ENCODE results near the gene ENO3.
"Not testable (repeated sequence)": the region's sequence is repeated elsewhere in the genome, so short reads cannot be mapped to it uniquely, and the experiment has no call there.

The ENO3 gene

DNA sequence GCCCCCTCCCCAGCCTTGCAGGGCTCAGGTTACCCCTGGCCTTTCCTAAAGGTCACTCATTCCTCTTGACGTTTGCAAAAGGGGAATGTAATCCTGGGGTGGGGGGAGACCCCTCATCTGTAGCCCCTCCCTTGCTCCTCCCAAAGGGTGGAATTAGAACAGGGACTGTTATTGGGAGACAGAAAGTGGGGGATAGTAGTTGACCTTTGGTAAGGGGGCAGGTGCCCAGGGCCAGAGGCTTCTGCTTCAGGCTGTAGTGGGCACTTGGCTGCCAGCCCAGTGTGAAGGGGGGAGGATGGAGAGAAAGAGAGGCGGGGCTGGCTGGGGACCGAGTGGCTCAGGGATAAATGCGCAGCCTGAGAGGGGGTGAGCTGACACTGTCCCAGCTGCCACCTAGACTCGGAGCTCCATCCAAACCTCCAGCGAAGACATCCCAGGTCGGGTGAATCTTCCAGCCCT is at the start of gene ENO3:
TSS of gene ENO3 (plus strand) at position 374 of the 459 bp plus-strand sequence. CDS start 711 bp downstream, outside the sequence.
- FAIRE-seq = no peak

DNA sequence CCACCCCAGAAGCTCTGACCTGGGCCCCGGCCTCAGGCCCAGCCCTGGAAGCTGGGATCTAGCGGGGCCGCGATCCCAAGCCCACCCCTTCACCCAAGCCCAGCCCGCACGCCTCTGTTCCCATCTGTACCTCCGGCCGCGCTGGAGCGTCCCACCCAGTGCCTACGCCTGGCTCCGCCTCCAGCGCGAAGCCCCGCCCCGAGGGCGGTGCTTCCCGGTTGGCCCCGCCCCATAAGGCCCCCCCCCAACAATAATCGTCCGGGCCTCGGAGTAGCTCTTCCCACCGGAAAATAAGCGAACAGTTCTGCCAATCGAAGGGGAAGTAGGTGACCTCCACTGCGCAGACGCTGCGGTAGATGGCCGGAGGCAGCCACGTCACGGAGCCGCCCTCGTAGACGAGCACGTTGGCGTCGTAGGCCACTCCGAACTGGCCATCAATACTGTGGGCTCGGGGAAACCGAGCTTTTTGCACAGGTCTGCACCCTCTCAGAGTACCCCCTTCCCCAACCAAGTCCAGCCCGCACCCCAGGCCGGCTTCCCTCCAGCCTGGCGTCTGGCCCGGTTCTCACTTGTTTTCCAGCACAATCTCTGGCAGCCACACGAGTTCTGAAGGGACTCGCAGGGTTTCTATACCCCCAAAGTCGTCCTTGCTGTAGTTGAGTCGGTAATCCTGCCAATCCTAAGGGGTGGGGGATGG is 49.1 kb upstream of the ENO3 start:
- no peak for DNase-seq (ENCODE audit: low spot score)
- FAIRE-seq = no peak

More for the DNA sequence above, at the start of gene ENO3:
- DNase-seq (ENCODE audit: low spot score) = no peak

GRCh38 chr17:4902540-4902939 is 48.4 kb upstream of the ENO3 start:
- DNase-seq (ENCODE audit: low spot score) (no peak), FAIRE-seq (no peak)

GRCh38 chr17:4903051-4903818 is 47.7 kb upstream of the ENO3 start, which contains the start of gene CHRNE:
CHRNE (minus strand) TSS chr17:4903098; CDS start chr17:4903063, 35 bp downstream.
- FAIRE-seq = no peak
- DNase-seq (ENCODE audit: low spot score) = peak; percentile 44

DNA sequence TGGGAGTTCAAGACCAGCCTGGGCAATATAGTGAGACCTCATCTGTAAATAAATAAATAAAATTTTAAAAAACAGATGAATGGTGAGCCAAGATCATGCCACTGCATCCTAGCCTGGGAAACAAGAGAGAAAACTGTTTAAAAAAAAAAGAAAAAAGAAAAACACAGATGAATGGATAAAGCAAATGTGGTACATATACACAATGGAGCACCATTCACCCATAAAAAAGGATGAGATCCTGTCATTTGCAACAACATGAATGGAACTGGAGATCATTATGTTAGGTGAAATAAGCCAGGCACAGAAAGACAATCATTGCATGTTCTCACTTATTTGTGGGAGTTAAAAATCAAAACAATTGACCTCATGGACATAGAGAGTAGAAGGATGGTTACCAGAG is 44.3 kb upstream of the ENO3 start:
- FAIRE-seq; DNase-seq (ENCODE audit: low spot score): not testable (repeated sequence)

- no peak for DNase-seq (ENCODE audit: low spot score)
- FAIRE-seq = no peak
These were observed 42.6 kb upstream of the ENO3 start for GRCh38 chr17:4908301-4908700.

GRCh38 chr17:4908711-4909496 is 42.0 kb upstream of the ENO3 start:
- DNase-seq (ENCODE audit: low spot score) (peak; percentile 44), FAIRE-seq (no peak)

DNA sequence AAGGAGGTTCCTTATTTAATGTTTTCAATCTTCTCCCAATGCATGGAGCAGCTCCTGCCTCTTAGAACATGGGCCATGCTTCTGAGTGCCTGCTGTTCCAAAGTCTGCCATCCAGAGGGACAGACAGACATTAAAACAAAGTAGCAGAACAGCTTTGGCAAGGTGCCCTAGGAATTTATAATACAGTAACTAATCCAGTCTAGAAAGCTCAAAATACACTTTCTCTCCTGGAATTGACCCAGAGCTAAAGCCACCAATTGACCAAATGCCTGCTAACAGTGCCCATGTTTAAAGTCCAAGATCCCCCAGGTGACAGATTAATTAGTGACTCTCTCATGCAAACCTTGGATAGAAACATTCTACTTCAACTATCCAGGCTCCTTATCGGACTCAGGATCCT is 36.9 kb upstream of the ENO3 start:
- DNase-seq (ENCODE audit: low spot score) (no peak), FAIRE-seq (no peak)

GRCh38 chr17:4914551-4914950 is 36.4 kb upstream of the ENO3 start:
- DNase-seq (ENCODE audit: low spot score); FAIRE-seq: not testable (repeated sequence)

- DNase-seq (ENCODE audit: low spot score) (no peak), FAIRE-seq (no peak)
These were observed 31.3 kb upstream of the ENO3 start for GRCh38 chr17:4919511-4920047.

DNA sequence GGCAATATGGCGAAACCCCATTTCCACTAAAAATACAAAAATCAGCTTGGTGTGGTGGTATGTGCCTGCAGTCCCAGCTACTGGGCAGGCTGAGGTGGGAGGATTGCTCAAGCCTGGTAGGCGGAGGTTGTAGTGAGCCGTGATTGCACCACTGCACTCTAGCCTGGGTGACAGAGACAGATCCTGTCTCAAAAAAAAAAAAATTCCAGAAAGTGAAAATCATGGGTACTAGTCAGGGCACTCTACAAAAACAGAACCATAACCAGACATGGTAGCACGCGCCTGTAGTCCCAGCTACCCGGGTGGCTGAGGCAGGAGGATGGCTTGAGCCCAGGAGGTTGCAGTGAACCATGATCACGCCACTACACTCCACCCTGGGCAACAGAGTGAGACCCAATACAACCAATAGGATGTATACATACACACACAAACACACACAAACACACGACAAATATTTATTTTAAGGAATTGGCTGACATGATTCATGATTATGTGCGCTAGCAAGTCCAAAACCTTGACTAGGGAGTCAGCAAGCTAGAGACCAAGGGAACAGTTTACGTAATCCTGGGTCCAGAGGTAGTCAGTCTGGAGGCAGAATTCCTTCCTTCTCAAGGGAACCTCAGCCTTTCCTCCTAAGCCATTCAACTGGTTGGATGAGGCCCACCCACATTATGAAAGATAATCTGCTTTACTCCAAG is 30.4 kb upstream of the ENO3 start:
- FAIRE-seq (no peak), DNase-seq (ENCODE audit: low spot score) (no peak)

DNA sequence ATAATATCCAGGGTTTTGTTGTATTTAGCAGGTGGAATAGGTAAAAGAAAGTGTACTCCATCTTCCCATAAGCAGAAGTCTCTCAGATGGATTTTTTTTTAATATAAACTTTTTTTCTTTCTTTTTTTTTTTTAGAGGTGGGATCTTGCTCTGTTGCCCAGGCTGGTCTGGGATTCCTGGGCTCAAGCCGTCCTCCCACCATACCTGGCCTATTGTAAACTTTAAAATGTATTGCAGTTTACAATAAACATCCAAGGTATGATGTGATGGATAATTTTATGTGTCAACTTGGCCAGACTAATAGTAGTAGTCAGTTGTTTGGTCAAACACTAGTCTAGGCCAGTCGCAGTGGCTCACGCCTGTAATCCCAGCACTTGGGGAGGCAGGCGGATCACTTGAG is 29.6 kb upstream of the ENO3 start:
- DNase-seq (ENCODE audit: low spot score) = no peak
- no peak for FAIRE-seq

DNA sequence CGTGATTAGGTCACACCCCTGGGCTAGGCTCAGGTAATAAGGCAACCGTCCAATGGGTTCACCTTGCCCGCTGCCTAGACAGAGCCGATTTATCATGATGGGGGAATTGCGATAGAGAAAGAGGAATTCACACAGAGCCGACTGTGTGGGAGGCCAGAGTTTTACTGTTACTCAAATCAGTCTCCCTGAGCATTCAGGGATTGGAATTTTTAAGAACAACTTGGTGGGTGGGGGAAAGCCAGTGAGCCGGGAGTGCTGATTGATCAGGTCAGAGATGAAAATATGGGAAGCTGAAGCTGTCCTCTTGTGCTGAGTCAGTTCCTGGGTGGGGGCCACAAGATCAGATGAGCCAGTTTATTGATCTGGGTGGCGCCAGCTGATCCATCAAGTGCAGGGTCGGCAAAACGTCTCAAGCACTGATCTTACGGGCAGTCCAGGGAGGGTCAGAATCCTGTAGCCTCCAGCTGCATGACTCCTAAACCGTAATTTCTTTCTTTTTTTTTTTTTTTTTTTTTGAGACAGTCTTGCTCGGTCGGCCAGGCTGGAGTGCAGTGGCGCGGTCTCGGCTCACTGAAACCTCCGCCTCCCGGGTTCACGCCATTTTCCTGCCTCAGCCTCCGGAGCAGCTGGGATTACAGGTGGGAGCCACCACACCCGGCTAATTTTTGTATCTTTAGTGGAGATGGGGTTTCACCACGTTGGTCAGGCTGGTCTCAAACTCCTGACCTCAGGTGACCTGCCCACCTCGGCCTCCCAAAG is 24.2 kb upstream of the ENO3 start:
- not testable (repeated sequence) for DNase-seq (ENCODE audit: low spot score); FAIRE-seq

- DNase-seq (ENCODE audit: low spot score) = no peak
- no peak for FAIRE-seq
These were observed 22.0 kb upstream of the ENO3 start for GRCh38 chr17:4928881-4929280.

- FAIRE-seq = no peak
These were observed 19.0 kb upstream of the ENO3 start, which contains the start of gene GP1BA for GRCh38 chr17:4931963-4932362. GP1BA (plus strand) TSS chr17:4932277; CDS start chr17:4932605, 328 bp downstream.

DNA sequence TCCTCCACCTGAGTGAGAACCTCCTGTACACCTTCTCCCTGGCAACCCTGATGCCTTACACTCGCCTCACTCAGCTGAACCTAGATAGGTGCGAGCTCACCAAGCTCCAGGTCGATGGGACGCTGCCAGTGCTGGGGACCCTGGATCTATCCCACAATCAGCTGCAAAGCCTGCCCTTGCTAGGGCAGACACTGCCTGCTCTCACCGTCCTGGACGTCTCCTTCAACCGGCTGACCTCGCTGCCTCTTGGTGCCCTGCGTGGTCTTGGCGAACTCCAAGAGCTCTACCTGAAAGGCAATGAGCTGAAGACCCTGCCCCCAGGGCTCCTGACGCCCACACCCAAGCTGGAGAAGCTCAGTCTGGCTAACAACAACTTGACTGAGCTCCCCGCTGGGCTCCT is 18.2 kb upstream of the ENO3 start:
- DNase-seq (ENCODE audit: low spot score) (no peak), FAIRE-seq (no peak)

More at GRCh38 chr17:4931963-4932362, 19.0 kb upstream of the ENO3 start, which contains the start of gene GP1BA:
- DNase-seq (ENCODE audit: low spot score) = no peak

DNA sequence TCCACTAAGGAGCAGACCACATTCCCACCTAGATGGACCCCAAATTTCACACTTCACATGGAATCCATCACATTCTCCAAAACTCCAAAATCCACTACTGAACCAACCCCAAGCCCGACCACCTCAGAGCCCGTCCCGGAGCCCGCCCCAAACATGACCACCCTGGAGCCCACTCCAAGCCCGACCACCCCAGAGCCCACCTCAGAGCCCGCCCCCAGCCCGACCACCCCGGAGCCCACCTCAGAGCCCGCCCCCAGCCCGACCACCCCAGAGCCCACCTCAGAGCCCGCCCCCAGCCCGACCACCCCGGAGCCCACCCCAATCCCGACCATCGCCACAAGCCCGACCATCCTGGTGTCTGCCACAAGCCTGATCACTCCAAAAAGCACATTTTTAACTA is 17.3 kb upstream of the ENO3 start:
- no peak for FAIRE-seq

DNA sequence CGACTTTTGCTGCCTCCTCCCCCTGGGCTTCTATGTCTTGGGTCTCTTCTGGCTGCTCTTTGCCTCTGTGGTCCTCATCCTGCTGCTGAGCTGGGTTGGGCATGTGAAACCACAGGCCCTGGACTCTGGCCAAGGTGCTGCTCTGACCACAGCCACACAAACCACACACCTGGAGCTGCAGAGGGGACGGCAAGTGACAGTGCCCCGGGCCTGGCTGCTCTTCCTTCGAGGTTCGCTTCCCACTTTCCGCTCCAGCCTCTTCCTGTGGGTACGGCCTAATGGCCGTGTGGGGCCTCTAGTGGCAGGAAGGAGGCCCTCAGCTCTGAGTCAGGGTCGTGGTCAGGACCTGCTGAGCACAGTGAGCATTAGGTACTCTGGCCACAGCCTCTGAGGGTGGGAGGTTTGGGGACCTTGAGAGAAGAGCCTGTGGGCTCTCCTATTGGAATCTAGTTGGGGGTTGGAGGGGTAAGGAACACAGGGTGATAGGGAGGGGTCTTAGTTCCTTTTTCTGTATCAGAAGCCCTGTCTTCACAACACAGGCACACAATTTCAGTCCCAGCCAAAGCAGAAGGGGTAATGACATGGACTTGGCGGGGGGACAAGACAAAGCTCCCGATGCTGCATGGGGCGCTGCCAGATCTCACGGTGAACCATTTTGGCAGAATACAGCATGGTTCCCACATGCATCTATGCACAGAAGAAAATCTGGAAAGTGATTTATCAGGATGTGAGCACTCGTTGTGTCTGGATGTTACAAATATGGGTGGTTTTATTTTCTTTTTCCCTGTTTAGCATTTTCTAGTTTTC is 16.5 kb upstream of the ENO3 start:
- DNase-seq (ENCODE audit: low spot score) (peak; percentile 83), FAIRE-seq (peak; percentile 84)

More for the DNA sequence above, 17.3 kb upstream of the ENO3 start:
- no peak for DNase-seq (ENCODE audit: low spot score)

DNA sequence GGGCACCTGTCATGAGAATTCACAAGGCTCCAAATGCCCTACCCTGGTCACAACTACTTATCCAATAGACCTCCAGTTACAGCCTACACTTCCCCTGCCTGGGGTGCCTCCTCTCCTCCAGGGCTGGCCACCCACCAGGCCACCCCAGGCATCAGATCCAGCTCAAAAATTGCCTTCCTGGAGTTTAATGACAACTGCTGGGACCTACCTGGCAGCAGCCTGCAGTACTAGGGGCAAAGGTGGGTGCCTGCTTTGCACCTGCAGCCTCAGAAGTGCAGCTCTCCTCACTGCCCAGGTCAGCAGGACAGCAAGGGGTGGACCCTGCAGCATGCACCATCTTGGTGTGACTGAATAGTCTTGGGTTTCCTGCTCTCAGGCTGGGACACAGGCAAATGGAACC is 15.3 kb upstream of the ENO3 start:
- DNase-seq (ENCODE audit: low spot score) (no peak), FAIRE-seq (no peak)

Data from RCC 7860 (cell line).